Right ventricle myocardium superior (tissue), 1 donor: Measurements from ENCODE around the gene EXD3. TPM values are rescaled to one million over a fixed set of nuclear protein-coding genes. Genes with fewer than 3 reads are reported as not detected.
A peak's percentile ranks its signal among the peaks of the same experiment; 100 is the strongest.

Experiments used
- ATAC-seq: fragments of 200-7000 bp; cut with Tn5 transposase; one replicate; pipeline ENCODE4 v1.9.1; 2020; ENCODE audit warnings: mild to moderate bottlenecking; ENCODE audit not compliant: poor library complexity
- DNase-seq: peaks from one replicate; pipeline ENCODE4 v3.0.0-alpha.2; 2020
- intact Hi-C: fragments of 100-400 bp; cut with DNase I; formaldehyde crosslinking; loops from one replicate; pipeline ENCODE4 v1.11.2; 2022
- total RNA-seq: library from RNA; stranded (reverse); fragmentation: NEBNext Ultra II Directional; extraction: Animal tissue kit (Norgen Biotek cat#: 25700); gene quantifications from one replicate; pipeline ENCODE4 v1.2.1, GENCODE V29; 2021
- donor health status: DM: no; HTN: yes; CAD: no; lungs with severe emphysema.

The EXD3 gene
- total RNA-seq, 1 donor from 2014 or later: 6.9 TPM

DNA sequence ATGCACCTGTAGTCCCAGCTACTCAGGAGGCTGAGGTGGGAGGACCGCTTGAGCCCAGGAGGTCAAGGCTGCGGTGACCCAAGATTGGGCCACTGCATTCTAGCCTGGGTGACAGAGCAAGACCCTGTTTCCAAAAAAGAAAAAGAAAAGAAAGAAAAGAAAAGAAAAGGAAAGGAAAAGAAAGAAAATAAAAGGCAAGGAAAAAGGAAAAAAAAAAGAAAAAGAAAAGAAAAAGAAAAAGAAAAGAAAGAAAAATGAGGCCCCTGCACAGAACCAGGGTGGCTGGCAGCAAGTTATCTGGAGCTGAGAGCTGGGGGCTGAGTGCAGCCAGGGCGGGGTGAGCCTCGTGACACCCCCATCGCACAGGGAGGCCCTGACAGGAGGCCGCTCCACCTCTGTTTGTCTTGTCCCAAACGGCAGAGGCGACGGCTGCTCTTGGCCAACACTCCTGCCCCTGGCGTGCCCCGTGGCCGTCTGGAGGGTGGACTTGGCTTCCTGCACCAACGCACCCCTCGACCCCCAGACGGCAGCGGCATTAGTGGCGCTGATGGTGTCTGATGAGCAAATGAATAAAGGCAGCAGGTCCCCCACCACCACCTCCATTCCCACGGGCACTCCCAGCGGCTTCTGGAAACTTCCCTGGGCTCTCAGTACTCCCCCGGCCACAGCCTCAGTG lies 16.7 kb downstream of the EXD3 start:
- ATAC-seq: peak; percentile 3

GRCh38 chr9:137405677-137406081 lies 17.3 kb downstream of the EXD3 start:
- ATAC-seq: no peak
- intact Hi-C loops: loop anchor here (5.0 kb wide), 1 partner anchor 108 kb away; no protein-coding TSS in a partner anchor
- no peak for DNase-seq

More for the DNA sequence above, 16.7 kb downstream of the EXD3 start:
- intact Hi-C loops: loop anchor here (5.0 kb wide), 1 partner anchor 109 kb away; no protein-coding TSS in a partner anchor
- peak; percentile 40 for DNase-seq

DNA sequence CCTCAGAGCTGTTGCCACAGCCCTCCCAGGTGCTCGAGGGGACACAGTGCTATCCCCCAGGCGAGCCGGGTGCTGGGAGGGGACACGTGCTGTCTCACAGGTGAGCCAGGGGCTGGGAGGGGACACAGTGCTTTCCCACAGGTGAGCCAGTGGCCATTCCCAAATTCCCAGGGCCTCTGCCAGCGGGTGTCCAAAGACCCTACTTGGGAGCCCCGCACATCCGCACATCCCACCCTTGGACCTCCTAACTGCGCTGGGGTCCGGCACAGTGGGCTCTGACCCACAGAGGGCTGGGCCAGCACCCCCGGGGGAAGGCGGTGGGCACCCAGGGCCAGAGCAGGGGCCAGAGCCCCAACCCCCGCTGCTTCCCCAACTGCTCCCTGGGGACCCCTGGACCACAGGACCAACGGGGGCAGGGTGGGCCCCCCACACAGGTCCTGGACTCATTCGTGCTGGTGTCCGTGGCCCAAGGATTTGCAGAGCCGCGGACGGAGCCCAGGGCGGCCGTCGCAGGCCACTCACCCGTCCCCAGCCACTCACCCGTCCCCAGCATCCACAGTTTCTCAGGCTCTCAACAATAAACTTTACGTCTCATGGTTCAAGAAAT lies 17.9 kb downstream of the EXD3 start:
- DNase-seq (no peak), ATAC-seq (no peak)
- intact Hi-C loops: loop anchor here (5.0 kb wide), 1 partner anchor 108 kb away; no protein-coding TSS in a partner anchor

DNA sequence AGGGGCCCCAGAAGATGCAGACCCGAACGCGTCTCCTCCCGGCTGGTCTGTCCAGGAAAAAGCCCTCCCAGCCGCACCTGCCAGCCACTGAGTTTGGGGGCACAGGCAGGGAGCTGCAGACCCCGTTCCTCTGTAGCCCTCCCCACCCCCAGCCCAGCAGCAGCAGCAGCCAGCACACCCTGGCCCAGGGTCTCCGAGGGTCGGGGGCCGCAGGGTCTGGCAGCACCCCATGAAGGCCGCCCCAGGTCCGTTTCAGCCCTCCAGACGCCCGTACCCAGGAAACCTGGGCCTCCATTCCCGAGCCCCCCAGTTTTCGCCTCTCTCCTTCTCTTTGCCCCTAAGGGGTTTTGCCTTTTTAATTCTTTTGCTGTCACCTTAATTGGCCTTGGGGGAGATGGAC lies 19.7 kb downstream of the EXD3 start:
- DNase-seq (no peak), ATAC-seq (no peak)
- intact Hi-C loops: no loop called here

DNA sequence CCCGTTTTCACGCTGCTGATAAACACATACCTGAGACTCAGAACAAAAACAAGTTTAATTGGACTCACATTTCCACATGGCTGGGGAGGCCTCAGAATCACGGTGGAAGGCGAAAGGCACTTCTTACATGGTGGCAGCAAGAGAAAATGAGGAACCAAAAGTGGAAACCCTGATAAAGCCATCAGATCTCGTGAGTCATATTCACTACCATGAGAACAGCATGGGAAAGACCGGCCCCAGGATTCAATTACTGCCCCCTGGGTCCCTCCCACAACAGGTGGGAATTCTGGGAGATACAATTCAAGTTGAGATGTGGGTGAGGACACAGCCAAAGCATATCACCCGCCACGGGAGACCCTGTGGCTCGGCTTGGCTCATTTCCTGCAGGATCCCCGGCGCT lies 20.2 kb downstream of the EXD3 start:
- intact Hi-C loops: no loop called here
- ATAC-seq (no peak), DNase-seq (no peak)

- intact Hi-C loops: no loop called here
- ATAC-seq: no peak
- DNase-seq: peak; percentile 23
Observed at GRCh38 chr9:137398561-137399468, 24.1 kb downstream of the EXD3 start.

GRCh38 chr9:137397675-137398423 lies 25.1 kb downstream of the EXD3 start:
- ATAC-seq (no peak), DNase-seq (peak; percentile 21)
- intact Hi-C loops: no loop called here

DNA sequence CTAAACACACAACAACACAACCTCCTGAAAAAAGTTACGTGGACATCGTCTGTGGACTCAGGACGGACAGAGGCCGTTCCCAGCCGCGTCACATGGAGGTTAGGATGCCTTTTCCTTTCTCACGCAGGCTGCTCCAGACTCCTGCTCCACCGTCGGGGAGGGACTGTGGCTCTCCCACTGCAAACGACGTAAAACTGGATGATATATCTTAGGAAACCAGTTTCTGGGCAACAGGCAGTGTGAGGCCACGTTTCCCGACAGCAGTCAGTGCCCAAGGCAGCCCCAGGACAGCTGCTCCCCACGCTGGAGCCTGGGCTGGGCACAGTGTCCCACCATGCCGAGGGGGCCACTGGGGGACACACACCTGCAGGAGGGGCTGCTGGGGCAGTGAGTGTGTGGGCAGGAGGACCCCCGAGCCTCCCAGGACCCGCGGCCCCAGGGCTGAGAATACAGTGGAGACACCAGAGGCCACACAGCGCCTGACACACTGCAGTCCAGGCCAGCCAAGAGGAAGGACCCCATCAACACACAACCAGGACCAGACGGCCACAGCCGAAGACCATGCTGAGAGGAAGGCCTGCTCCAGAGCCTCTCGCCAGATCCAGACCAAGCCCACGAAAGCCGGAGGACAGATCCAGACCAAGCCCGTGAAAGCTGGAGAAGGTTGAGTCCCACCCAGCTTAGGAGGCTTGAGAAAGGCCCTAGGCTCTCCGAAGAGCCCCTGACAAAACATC lies 26.2 kb downstream of the EXD3 start:
- ATAC-seq (no peak), DNase-seq (peak; percentile 8)
- intact Hi-C loops: no loop called here

- DNase-seq: no peak
- intact Hi-C loops: no loop called here
Observed at GRCh38 chr9:137396227-137396626, 26.7 kb downstream of the EXD3 start.

GRCh38 chr9:137395666-137396010 lies 27.3 kb downstream of the EXD3 start:
- intact Hi-C loops: no loop called here

More at GRCh38 chr9:137396227-137396626, 26.7 kb downstream of the EXD3 start:
- no peak for ATAC-seq

DNA sequence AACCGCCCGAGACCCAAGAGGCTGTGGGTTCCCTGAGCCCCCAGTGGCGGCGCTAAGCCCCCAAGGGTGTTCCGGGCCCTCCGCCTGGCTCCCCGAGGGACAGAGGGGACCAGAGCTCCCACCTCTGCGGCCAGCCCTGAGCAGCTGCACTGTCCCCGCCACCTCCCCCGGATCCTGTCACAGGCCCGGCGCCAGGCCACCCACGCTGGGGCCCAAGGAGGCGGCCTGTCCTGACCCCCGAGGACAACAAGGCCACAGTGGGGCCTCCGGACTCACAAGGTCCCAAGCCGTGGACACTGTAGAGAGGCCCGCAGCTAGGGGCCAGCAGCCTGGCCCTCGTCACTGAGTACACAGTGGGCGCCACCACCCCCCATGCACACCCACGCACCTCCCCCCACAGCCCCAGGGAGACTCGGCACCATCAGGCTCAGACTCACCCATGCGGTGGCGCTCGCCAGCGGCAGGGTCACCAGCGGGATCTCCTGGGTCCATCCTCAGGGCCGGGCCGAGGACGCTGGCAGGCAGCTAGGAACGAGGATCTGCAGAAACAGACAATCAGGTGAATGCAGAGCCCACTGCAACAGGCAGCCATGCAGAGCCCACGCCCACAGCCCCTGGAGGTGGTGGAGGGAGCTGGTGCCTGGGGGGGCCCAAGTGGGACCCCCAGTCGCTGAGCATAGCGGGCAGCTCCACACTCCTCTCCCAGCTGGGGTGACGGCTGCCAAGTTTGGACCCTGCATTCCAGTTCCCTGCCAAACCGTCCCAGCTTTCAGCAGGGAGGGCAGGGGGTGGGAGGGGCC lies 27.9 kb downstream of the EXD3 start:
- no peak for DNase-seq
- intact Hi-C loops: no loop called here
- ATAC-seq: no peak

More at GRCh38 chr9:137395666-137396010, 27.3 kb downstream of the EXD3 start:
- DNase-seq: no peak
- ATAC-seq: no peak

DNA sequence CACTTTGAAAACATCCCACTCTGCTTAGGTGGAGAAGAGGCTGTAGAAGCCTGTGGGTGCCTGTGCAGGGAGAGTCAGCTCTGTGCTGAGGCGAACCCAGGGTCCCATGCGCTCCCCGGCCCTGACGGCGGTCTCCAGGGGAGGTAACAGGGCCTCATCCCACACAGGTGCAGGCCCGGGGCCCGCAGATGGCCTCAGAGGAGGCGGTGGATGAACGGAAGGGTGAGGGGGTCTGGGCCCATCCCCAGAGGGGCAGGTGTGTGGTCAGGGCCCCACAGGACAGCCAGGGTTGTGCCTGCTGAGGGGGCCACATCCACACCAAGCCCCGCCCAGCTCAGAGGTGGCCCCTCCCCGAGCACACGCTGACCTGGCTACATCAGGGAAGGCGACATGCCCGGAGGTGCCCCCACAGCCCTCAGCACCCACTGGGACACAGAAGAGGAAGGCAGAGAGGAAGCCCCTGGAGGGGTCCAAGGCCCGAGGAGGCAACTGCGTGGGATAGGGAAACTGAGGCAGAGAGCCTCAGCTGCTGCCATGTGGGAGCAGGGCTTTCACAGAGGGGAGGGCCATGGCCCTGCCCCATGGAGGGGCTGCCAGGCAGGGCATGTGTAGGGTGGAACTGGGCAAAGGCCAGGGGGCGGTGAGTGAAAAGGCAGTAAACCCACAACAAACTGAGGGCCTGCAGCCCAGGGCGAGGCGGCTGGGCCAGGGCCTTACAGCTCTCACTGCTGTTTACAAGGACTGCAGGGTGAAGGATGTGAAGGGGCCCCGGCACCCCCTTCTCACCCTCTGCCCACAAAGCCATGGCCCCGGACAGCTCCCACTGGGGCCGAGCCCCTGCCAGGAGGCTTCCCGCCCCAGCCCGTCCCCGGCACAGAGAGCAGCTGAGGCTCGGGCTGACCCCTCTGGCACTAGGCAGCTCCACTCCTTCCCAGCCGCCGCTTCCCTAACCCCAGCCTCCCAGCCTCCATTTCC lies 29.5 kb downstream of the EXD3 start:
- no peak for ATAC-seq
- intact Hi-C loops: no loop called here
- DNase-seq: no peak

DNA sequence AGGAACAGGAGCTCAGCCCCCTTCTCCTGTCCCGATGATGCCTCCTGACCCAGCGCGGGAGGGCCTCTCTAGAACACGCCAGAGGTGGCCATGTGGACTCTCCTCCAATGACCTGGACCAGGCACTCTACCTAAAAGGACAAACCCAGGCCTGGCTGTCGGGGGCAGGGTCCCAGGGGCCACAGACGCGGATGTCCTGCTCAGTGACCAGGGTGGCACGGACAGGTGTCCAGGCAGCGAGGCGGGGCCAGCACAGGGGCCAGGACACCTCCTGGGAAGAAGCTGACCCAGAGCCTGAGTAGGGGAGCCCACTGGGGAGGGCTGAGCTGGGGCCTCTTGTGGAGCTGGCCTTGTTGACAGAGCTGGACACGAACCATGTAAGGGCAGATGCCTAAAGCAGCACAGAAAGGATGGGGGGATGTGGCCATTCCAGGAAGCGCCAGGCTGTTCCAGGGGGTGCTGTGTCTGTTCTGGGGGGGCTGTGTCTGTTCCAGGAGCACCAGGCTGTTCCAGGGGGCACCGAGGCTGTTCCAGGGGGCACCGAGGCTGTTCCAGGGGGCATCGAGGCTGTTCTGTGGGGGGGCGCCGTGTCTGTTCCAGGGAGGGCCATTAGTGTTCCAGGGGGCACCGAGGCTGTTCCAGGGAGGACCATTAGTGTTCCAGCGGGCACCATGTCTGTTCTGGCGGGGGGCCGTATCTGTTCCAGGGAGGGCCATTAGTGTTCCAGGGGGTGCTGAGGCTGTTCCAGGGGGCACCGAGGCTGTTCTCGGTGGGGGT lies 30.5 kb downstream of the EXD3 start:
- DNase-seq (no peak), ATAC-seq (no peak)
- intact Hi-C loops: no loop called here

DNA sequence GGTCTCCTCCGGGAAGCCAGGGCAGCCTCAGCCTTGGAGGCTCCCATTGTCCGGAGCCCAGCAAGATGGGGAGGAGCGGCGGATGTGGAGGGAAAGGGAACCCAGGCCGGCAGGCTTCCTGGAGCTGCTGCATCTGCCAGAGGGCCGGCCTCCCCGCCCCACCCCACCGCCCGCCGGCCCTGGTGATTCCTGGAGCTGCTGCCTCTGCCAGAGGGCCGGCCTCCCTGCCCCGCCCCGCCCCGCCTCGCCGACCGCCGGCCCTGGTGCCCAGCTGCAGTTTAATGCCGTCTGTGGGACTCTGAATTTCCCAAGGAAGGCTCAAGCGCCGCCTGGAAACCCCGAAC lies 31.6 kb downstream of the EXD3 start:
- DNase-seq (no peak), ATAC-seq (peak; percentile 39)
- intact Hi-C loops: no loop called here

GRCh38 chr9:137390553-137391410 lies 32.2 kb downstream of the EXD3 start:
- no peak for DNase-seq
- intact Hi-C loops: no loop called here
- peak; percentile 18 for ATAC-seq
